Keratinocyte (primary cell): Measurements from ENCODE around the gene WDR27.

Experiments
- EZH2 ChIP-seq: IDR thresholded peaks from one replicate; pipeline ENCODE4 v1.6.1; 2012; ENCODE audit warnings: inconsistent platforms, mild to moderate bottlenecking, low read length, moderate library complexity
- TF ChIP-seq, protein P1 (sequence below), 3 experiments: IDR thresholded peaks in 1 of 3; conservative IDR thresholded peaks in 1 of 3; optimal IDR thresholded peaks in 1 of 3; 2 replicates in 2 of 3; 3 replicates in 1 of 3; pipeline versions ENCODE3 to v1.5.1; 2011; ENCODE audit warnings: low read length in 3 of 3, mild to moderate bottlenecking in 3 of 3, moderate library complexity in 2 of 3, control low read depth in 1 of 3, inconsistent platforms in 1 of 3; ENCODE audit not compliant: insufficient read depth in 2 of 3; ENCODE audit errors: extremely low read depth in 1 of 3

DNA sequence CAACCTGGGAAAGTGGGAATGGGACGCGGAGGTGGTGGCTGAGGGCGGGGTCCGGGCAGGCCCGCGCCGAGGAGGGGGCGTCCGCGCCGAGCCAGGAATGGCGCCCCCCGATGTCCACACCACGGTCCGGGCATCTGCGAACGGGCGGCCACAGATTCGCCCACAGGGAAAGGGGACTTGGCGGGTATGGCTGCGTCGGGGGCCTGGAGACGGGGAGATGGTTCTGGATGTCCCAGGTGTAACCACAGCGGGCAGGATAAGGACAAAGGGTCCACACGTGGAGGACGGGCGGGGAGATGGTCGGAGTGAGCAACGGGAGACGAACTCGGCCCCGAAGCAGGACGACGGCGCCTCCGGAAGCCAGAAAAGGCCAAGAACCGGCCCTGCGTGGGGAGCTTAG, 124.6 kb downstream of the WDR27 start:
- TF ChIP-seq EZH2, result no peak
- TF ChIP-seq, protein P1, sequence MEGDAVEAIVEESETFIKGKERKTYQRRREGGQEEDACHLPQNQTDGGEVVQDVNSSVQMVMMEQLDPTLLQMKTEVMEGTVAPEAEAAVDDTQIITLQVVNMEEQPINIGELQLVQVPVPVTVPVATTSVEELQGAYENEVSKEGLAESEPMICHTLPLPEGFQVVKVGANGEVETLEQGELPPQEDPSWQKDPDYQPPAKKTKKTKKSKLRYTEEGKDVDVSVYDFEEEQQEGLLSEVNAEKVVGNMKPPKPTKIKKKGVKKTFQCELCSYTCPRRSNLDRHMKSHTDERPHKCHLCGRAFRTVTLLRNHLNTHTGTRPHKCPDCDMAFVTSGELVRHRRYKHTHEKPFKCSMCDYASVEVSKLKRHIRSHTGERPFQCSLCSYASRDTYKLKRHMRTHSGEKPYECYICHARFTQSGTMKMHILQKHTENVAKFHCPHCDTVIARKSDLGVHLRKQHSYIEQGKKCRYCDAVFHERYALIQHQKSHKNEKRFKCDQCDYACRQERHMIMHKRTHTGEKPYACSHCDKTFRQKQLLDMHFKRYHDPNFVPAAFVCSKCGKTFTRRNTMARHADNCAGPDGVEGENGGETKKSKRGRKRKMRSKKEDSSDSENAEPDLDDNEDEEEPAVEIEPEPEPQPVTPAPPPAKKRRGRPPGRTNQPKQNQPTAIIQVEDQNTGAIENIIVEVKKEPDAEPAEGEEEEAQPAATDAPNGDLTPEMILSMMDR (optimal IDR thresholded peaks at IDR 0.05 in 1 of 3, IDR thresholded peaks at IDR 0.05 in 1 of 3, conservative IDR thresholded peaks at IDR 0.05 in 1 of 3; ENCODE audit: extremely low read depth in 1 of 3, insufficient read depth in 2 of 3, low read length in 3 of 3), result no peak
